Epithelial cell of proximal tubule (primary cell): Measurements from ENCODE around the gene TAF8. TPM values are rescaled to one million over a fixed set of nuclear protein-coding genes. Genes with fewer than 3 reads are reported as not detected.

Experiments used
- DNase-seq: peaks from one replicate; pipeline ENCODE4 v3.0.0-alpha.2; 2011; ENCODE audit warnings: low read depth
- H3K4me3 ChIP-seq: 2 replicates; pipeline ENCODE4 v1.5.1; 2011; ENCODE audit warnings: low read depth, mild to moderate bottlenecking, low read length
- CTCF ChIP-seq: conservative IDR thresholded peaks from 2 replicates; pipeline ENCODE4 v1.5.1; 2012; ENCODE audit warnings: low read depth, mild to moderate bottlenecking, low read length
- total RNA-seq: library from RNA; depleted of rRNA; stranded (reverse); fragments of >200 nt; gene quantifications from 2 replicates; pipeline ENCODE4 v1.2.3, GENCODE V29; 2015

TAF8 gene
- total RNA-seq, 1 donor from 2014 or later: 10.8 TPM

GRCh38 chr6:42125231-42125630 is 74.9 kb downstream of the TAF8 start:
- no peak for DNase-seq
- TF ChIP-seq CTCF: no peak
- H3K4me3 ChIP-seq: no peak overlapping the region

- no peak for TF ChIP-seq CTCF
- H3K4me3 ChIP-seq: no peak overlapping the region
- DNase-seq: no peak
These were observed 75.3 kb downstream of the TAF8 start for GRCh38 chr6:42125663-42126062.

- H3K4me3 ChIP-seq: no peak overlapping the region
- DNase-seq: no peak
- no peak for TF ChIP-seq CTCF
These were observed 78.4 kb downstream of the TAF8 start for GRCh38 chr6:42128460-42129359.

- no peak for TF ChIP-seq CTCF
These were observed 79.0 kb downstream of the TAF8 start for GRCh38 chr6:42129360-42129676.

GRCh38 chr6:42131531-42131930 is 81.2 kb downstream of the TAF8 start:
- DNase-seq: no peak
- TF ChIP-seq CTCF: no peak
- no peak overlapping the region for H3K4me3 ChIP-seq

More at GRCh38 chr6:42129360-42129676, 79.0 kb downstream of the TAF8 start:
- DNase-seq: no peak
- no peak overlapping the region for H3K4me3 ChIP-seq

GRCh38 chr6:42133926-42134325 is 83.6 kb downstream of the TAF8 start:
- DNase-seq: no peak
- no peak for TF ChIP-seq CTCF
- H3K4me3 ChIP-seq: no peak overlapping the region

GRCh38 chr6:42135161-42135560 is 84.8 kb downstream of the TAF8 start:
- H3K4me3 ChIP-seq: no peak overlapping the region
- DNase-seq: no peak
- no peak for TF ChIP-seq CTCF
